ENCODE data around the gene MYT1.

The MYT1 gene

GRCh38 chr20:64160526-64161355 is 3.5 kb upstream of the MYT1 start:
- no peak for DNase-seq (ENCODE audit: low spot score)
- Histone ChIP-seq H3K27ac (no peak overlapping the region), H3K4me3 (no peak overlapping the region)
- TF ChIP-seq CTCF (IDR thresholded peaks at IDR 0.05): no peak

GRCh38 chr20:64161356-64162238 is 2.7 kb upstream of the MYT1 start:
- no peak overlapping the region for H3K4me3 ChIP-seq
- no peak overlapping the region for H3K27ac ChIP-seq
- no peak for TF ChIP-seq CTCF (IDR thresholded peaks at IDR 0.05)
- no peak for DNase-seq (ENCODE audit: low spot score)

GRCh38 chr20:64162239-64162910 is 1.9 kb upstream of the MYT1 start:
- no peak overlapping the region for H3K27ac ChIP-seq
- DNase-seq (ENCODE audit: low spot score): no peak
- H3K4me3 ChIP-seq: no peak overlapping the region
- no peak for TF ChIP-seq CTCF (IDR thresholded peaks at IDR 0.05)

GRCh38 chr20:64163776-64164122 is 503 bp upstream of the MYT1 start:
- Histone ChIP-seq H3K4me3 (no peak overlapping the region), H3K27ac (no peak overlapping the region)
- DNase-seq (ENCODE audit: low spot score): no peak
- TF ChIP-seq CTCF (IDR thresholded peaks at IDR 0.05): no peak

- TF ChIP-seq CTCF (IDR thresholded peaks at IDR 0.05): no peak
Observed at GRCh38 chr20:64165866-64166600, 1.8 kb downstream of the MYT1 start.

GRCh38 chr20:64166721-64167615 is 2.7 kb downstream of the MYT1 start:
- DNase-seq (ENCODE audit: low spot score): no peak
- Histone ChIP-seq H3K4me3 (no peak overlapping the region), H3K27ac (no peak overlapping the region)
- no peak for TF ChIP-seq CTCF (IDR thresholded peaks at IDR 0.05)

More at GRCh38 chr20:64165866-64166600, 1.8 kb downstream of the MYT1 start:
- no peak for DNase-seq (ENCODE audit: low spot score)
- H3K4me3 ChIP-seq: no peak overlapping the region
- H3K27ac ChIP-seq: no peak overlapping the region
